ACC112 (cell line): ENCODE data around the gene LIN37.
A peak's percentile ranks its signal among the peaks of the same experiment; 100 is the strongest.

Source experiments
- H2AFZ ChIP-seq: fragments of 200-600 bp; sonication (generic); one replicate; pipeline ENCODE4 v1.6.0; 2017; ENCODE audit warnings: antibody characterized with exemption, low read length; ENCODE audit not compliant: unreplicated experiment
- H3K27ac ChIP-seq: fragments of 200-600 bp; sonication (generic); 2 replicates; pipeline ENCODE4 v1.5.1; 2014; ENCODE audit warnings: low read depth, mild to moderate bottlenecking, antibody characterized with exemption, low read length, moderate library complexity
- H3K27me3 ChIP-seq: fragments of 200-600 bp; sonication (generic); 2 replicates; pipeline ENCODE4 v1.6.1; 2014; ENCODE audit warnings: mild to moderate bottlenecking, antibody characterized with exemption, low read length, moderate library complexity, mixed read lengths; ENCODE audit not compliant: insufficient read depth
- H3K36me3 ChIP-seq: fragments of 200-600 bp; sonication (generic); 2 replicates; pipeline ENCODE4 v1.6.1; 2016; ENCODE audit warnings: mild to moderate bottlenecking, antibody characterized with exemption, low read length, moderate library complexity, mixed read lengths; ENCODE audit not compliant: insufficient read depth
- H3K4me1 ChIP-seq: fragments of 200-600 bp; sonication (generic); one replicate; pipeline ENCODE4 v1.6.1; 2016; ENCODE audit warnings: low read length, mixed read lengths; ENCODE audit not compliant: insufficient read depth, unreplicated experiment, control insufficient read depth
- H3K4me3 ChIP-seq: fragments of 200-600 bp; sonication (generic); 2 replicates; pipeline ENCODE4 v1.5.1; 2014; ENCODE audit warnings: mild to moderate bottlenecking, low read depth, low read length
- H3K79me2 ChIP-seq: fragments of 200-600 bp; sonication (generic); one replicate; pipeline ENCODE4 v1.6.0; 2016; ENCODE audit warnings: low read length; ENCODE audit not compliant: control insufficient read depth, unreplicated experiment, insufficient read depth

The LIN37 gene

DNA sequence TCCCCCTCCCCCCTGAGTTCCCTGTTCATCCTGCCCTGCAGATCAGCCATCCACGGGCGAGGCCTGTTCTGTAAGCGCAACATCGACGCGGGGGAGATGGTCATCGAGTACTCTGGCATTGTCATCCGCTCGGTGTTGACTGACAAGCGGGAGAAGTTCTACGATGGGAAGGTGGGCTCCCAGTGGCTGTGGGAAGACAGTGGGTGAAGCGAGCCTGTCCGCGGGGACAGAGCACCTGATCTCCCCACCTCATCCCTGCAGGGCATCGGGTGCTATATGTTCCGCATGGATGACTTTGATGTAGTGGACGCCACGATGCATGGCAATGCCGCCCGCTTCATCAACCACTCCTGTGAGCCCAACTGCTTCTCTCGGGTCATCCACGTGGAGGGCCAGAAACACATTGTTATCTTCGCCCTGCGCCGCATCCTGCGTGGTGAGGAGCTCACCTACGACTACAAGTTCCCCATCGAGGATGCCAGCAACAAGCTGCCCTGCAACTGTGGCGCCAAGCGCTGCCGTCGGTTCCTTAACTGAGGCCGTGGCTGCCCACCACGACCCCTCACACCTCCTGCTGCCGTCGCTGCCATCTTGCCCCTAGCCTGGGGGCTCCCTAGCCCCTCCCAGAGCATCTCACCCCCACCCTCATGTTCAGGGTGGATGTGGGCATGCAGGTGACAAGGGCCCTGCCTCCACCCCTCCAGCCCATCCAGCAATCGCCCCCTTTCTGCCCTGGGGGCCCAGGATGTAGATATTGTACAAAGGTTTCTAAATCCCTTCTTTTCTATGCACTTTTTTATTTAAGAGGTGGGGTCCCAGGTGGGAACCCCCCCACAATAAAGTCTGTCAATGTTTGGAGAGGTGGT, 10.1 kb upstream of the LIN37 start:
- H2AFZ ChIP-seq = no peak overlapping the region
- H3K4me3 ChIP-seq = no peak overlapping the region
- no peaks in the 10 kb centered on the region for H3K27me3 ChIP-seq
- no peaks in the 10 kb centered on the region for H3K4me1 ChIP-seq
- H3K36me3 ChIP-seq = no peaks in the 10 kb centered on the region
- no peaks in the 10 kb centered on the region for H3K79me2 ChIP-seq
- no peak overlapping the region for H3K27ac ChIP-seq

DNA sequence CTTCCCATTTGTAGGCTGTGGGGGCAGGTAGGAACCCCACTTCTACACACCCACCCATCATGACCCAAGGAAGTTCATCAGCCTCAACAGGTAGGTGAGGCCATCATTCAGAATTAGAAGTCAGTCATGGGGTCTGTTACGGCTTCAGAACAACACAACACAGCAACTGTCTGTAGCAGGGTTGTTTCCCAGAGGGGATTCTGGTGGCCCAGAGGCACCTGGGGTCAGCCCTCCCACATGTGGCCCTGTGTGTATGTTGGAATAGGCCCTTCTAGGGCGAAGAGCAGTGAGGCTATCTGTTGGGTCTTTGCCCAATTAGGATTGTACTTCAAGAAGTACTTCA, 9.5 kb upstream of the LIN37 start:
- Histone ChIP-seq H3K79me2 (no peaks in the 10 kb centered on the region), H3K27me3 (no peaks in the 10 kb centered on the region), H3K27ac (no peak overlapping the region), H2AFZ (no peak overlapping the region), H3K4me1 (no peaks in the 10 kb centered on the region), H3K4me3 (no peak overlapping the region), H3K36me3 (no peaks in the 10 kb centered on the region)

DNA sequence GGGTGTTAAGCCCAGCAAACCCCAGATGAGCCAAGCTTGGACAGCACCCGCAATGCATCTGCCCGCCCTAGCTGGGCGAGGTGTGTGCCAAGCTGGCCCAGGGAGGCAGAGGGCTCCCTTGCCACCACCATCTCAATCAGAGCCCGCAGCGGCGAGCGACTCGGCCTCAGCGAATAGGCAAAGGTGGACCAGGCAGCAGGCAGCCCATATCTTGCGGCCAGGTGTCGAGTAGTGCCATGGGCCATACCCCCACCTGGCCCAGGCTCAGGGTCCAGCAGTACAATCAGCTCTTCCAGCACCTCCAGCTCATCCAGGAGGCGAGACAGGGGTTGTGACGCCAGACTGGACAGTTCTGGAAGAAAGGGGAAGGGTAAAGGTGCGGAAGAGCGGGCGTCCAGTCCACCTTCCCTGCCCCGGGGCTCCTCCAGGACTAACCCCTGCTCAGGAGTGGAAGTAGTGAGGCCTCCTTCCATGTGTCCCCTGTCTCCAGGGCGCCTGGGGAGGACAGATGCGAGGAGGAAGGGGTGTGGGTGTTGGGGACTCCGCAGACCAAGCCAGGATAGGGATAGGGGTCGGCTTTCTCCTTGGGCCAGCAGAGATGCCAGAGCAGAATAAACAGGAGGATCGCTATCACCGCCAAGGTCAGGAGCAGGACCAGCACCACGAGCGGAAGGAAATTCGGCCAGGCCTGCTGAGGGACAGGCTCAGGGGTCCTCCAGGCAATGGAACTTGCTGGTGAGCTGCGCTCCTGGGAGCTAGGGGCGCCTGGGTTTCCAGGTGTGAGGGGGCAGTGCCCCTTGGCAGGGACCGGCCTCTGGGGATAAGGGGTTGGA, 8.9 kb upstream of the LIN37 start:
- Histone ChIP-seq H3K27me3 (no peaks in the 10 kb centered on the region), H2AFZ (no peak overlapping the region), H3K36me3 (no peaks in the 10 kb centered on the region), H3K4me1 (no peaks in the 10 kb centered on the region), H3K79me2 (no peaks in the 10 kb centered on the region), H3K27ac (no peak overlapping the region), H3K4me3 (peak overlapping the region; percentile 79; the same call in 1 of the 2 replicates)

DNA sequence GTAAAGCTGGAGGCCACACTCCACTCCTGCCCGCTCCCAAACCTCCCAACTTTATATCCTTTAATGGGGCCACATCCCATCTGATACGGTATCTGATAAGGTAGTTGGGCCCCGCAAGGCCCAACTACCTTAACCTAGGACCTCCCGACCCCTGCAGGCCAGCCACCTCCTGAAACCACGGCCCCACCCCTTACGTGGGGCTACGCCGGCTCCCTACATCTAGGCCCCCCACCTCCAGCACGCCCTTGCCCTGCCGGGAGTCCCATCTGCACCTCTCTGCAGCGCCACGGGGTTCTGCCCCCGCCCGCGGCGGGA, 8.3 kb upstream of the LIN37 start:
- no peaks in the 10 kb centered on the region for H3K4me1 ChIP-seq
- H3K36me3 ChIP-seq = no peaks in the 10 kb centered on the region
- H3K4me3 ChIP-seq = peak overlapping the region; percentile 79
- no peaks in the 10 kb centered on the region for H3K27me3 ChIP-seq
- no peak overlapping the region for H2AFZ ChIP-seq
- no peak overlapping the region for H3K27ac ChIP-seq
- no peaks in the 10 kb centered on the region for H3K79me2 ChIP-seq

DNA sequence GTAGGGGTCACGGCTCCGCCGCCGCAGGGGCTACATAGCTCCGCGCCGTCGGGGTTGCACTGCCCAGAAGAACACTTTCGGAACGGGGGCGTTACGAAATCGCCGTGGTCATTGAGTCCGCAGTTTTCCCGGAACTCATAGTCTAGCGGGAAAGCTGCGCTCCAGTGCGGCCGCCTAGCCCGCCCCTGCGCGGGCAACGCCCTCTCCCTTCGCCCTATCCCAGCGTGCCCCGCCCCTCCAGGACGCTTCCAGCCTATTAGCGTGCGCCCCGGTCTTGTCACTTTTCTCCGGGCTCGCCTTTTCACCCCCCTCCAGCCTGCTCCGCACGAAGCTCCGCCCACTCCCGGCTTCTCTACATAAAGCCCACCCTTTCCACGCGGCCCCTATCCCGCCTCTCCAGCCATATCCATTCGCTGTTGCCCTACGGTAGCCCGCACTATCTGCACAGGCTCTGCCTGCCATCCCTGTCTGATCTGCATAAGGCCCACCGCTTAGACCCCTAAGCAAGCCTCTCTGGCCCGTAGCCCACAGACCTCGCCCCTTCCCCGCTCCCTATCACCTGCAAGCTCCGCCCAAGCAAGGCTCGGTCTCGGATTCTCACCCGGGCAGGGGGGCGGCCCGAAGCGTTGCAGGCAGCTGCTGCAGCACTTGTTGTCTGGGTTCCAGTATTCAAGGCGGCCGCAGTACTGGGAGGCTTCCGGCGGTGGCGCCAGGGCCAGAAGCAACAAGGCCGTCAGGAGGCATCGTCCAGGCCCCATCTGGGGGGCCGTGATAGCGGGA, 7.8 kb upstream of the LIN37 start:
- Histone ChIP-seq H3K4me1 (no peaks in the 10 kb centered on the region), H3K36me3 (no peaks in the 10 kb centered on the region), H3K4me3 (peak overlapping the region; percentile 81), H2AFZ (peak overlapping the region; percentile 82), H3K27me3 (no peaks in the 10 kb centered on the region), H3K79me2 (peaks cover 1% of the 10 kb centered on the region), H3K27ac (no peak overlapping the region)

DNA sequence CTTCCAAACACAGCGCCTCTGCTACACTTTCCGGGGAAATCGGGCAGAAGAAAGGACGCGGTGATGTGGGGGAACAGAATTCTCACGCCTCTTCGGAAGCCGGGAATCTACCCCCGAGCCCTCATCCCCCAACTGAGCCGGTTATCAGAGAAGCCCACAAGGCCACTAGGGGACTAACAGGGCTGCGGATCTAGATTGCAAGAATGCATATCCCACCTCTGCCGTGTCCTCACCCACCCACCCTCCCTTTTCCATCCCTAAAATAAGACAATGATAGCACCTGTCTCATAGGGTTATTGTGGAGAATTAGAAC, 7.2 kb upstream of the LIN37 start:
- H3K4me1 ChIP-seq = peaks cover under 1% of the 10 kb centered on the region
- H2AFZ ChIP-seq = peak overlapping the region; percentile 82
- H3K79me2 ChIP-seq = peaks cover 7% of the 10 kb centered on the region

DNA sequence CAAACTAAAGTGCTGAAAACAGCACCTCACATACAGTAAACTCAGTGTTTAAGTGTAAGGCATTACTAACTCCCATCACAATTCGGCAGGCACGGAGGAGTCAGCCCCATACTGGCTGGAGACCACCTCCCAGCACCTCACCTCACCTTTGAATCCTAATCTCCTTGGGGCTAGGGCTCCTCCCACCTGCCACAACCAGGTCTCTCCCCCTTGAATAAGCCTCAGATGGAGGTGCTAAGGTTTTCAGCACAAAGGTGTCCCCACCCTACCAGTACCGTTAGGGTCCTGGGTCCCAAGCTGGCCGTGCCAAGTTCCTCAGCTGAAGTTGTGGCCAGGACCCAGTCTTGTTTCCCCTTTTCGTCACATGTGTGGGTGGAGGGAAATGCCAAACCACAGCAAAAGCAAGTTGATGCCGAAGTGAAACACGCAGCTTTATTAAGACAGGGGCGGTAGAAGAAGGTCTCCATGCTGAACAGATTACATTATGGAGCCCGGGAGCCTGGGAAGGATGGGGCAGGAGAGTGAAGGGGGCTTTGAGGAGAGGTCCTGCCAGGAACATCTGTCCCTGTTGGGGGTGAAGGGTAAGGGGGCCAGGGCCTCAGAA, 6.2 kb upstream of the LIN37 start, which contains the start of gene IGFLR1:
Gene IGFLR1, minus strand, starts transcription at position 332 of the 604 bp plus-strand sequence. CDS start 1,272 bp downstream, outside the sequence.
- Histone ChIP-seq H3K4me1 (peaks cover 6% of the 10 kb centered on the region), H3K27me3 (no peaks in the 10 kb centered on the region), H2AFZ (no peak within 1 kb of the TSS), H3K36me3 (no peaks in the 10 kb centered on the region), H3K79me2 (peaks cover 13% of the 10 kb centered on the region), H3K4me3 (no peak within 1 kb of the TSS), H3K27ac (no peak within 1 kb of the TSS)

More for the DNA sequence above, 7.2 kb upstream of the LIN37 start:
- H3K36me3 ChIP-seq = no peaks in the 10 kb centered on the region
- H3K27me3 ChIP-seq = no peaks in the 10 kb centered on the region
- H3K27ac ChIP-seq = no peak overlapping the region
- H3K4me3 ChIP-seq = peak overlapping the region; percentile 81

DNA sequence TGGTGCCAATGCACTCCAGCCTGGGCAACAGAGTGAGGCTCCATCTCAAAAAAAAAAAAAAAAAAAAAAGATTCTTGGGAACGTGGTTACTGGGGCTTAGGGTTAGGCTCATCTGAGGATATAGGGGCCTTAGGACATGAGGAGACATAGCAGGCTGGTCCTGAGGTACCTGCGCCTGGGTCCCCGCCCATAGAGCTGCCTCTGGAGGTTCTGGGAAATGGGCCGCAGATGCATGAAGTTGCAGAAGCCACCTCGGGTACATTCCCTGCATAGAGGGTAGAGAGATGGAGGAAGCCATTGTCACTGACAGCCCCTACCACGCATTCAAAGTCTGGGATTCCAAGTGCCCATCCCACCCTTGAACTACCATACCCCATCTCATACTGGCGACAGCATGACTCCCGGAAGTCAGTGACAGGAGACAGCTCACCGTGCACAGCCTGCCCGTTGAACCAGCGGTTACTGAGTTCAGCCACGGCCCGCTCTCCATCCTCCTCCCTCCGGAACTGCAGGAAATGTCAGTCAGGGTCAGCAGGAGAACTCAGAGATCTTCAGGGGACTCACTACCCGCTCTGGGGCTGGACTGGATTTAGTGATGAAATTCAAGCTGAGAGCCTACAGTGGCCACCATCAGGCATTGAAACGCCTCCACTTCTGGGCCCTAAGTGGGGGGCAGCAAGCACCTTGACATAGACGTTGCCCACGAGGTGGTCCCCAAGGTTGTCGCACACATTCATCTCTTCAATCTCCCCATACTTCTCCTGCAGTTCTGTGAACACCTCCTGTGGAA, 4.5 kb upstream of the LIN37 start:
- H3K36me3 ChIP-seq = no peaks in the 10 kb centered on the region
- H3K27ac ChIP-seq = no peak overlapping the region
- H3K4me3 ChIP-seq = peak overlapping the region; percentile 100; the same call in 1 of the 2 replicates
- peaks cover 10% of the 10 kb centered on the region for H3K4me1 ChIP-seq
- no peaks in the 10 kb centered on the region for H3K27me3 ChIP-seq
- no peak overlapping the region for H2AFZ ChIP-seq
- H3K79me2 ChIP-seq = peaks cover 13% of the 10 kb centered on the region

DNA sequence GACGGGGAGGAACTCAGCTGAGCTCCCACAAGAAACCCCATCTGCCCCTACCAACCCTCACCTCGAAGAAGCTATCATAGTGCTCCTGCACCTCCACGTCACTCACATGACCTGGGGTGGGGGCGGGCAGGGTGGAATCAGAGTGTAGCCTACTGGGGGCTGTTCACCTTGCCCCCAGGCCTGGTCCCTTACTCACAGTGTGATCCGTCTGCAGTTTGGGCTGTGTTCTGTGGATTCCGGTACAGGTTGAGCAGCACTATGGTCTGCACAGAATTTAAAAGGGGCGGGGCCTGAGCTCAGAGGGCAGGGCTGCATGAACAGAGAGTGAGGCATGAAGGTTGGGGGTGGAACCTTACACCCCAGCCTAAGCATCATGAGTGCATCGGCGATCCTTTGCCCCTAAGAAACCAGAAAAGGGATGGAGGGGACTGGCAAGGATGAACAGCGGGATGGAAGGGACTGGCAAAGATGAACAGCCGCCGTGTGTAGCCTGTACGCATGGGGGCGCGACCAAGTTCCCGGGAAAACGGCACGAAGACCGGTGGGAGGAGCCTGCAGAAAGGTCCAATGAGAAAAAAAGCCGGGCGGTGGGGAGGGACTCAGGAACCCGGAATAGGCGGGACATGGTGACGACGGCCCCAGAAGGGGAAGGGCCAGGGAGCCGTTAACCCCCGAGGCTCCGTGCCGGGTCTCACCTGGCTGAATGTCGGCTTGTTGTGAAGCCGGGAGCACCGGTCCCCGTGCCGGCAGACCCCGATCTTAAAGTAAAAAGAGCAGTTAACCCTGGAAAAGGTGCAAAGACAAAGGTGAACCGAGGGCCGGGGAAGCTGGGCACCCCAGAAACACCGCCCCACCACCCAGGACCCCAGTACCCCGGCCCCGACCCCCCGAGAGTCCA, 3.7 kb upstream of the LIN37 start:
- Histone ChIP-seq H3K79me2 (peaks cover 18% of the 10 kb centered on the region), H3K36me3 (no peaks in the 10 kb centered on the region), H2AFZ (peak overlapping the region; percentile 85), H3K4me1 (peaks cover 10% of the 10 kb centered on the region), H3K27ac (peak overlapping the region; percentile 96), H3K27me3 (no peaks in the 10 kb centered on the region), H3K4me3 (peak overlapping the region; percentile 100)
